Measurements from ENCODE around the gene CFAP206. TPM values are rescaled to one million over a fixed set of nuclear protein-coding genes. Genes with fewer than 3 reads are reported as not detected.

Gene CFAP206
- total and polyA plus RNA-seq, 2 experiments from 2014 or later, result not detected

DNA sequence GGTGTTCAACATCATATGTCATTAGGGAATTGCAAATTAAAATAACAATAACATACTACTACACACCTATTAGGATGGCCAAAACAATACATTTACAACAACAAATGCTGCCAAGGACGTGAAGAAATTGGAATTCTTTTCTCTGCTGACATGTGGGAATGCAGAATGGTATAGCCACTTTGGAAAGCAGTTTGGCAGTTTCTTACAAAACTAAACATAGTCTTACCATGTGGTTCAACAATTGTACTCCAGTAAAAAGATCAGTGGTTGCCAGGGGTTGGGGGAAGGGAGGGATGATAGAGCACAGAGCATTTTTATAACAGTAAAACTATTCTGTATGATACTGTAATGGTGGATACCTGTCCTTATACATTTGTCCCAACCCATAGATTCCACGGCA, 12.3 kb upstream of the CFAP206 start:
- Histone ChIP-seq H3K79me2 (ENCODE audit: insufficient read depth) (no peaks in the 10 kb centered on the region), H3K36me3 (ENCODE audit: low read depth) (no peaks in the 10 kb centered on the region), H3K9me3 (ENCODE audit: low read depth) (no peaks in the 10 kb centered on the region), H3F3A (ENCODE audit: insufficient read depth) (no peaks in the 10 kb centered on the region), H3K9ac (no peak overlapping the region), H3K27ac (no peak overlapping the region), H2AFZ (no peak overlapping the region), H3K4me2 (ENCODE audit: unreplicated experiment) (no peak overlapping the region), H3K4me3 (no peak overlapping the region), H3K9me2 (ENCODE audit: insufficient read depth) (no peaks in the 10 kb centered on the region), H3K4me1 (ENCODE audit: insufficient read depth) (no peaks in the 10 kb centered on the region), H3K27me3 (replicated peaks; ENCODE audit: insufficient read depth) (no peaks in the 10 kb centered on the region), H4K20me1 (ENCODE audit: insufficient read depth) (no peaks in the 10 kb centered on the region)
- TF ChIP-seq EZH2 (IDR thresholded peaks at IDR 0.05; ENCODE audit: insufficient read depth, poor library complexity, severe bottlenecking), result no peak
- TF ChIP-seq EZH2phosphoT487 (IDR thresholded peaks at IDR 0.05; ENCODE audit: insufficient read depth, low read depth), result no peak
- no peak for DNase-seq
- in situ Hi-C loops (cut with MboI), result no loop called here
- WGBS, 2 experiments (ENCODE audit: low coverage in 1 of 2, low lambda C conversion rate in 2 of 2, missing lambda C conversion rate in 2 of 2), result 73 to 78% methylated on average over 2 of the region's 2 CpGs

DNA sequence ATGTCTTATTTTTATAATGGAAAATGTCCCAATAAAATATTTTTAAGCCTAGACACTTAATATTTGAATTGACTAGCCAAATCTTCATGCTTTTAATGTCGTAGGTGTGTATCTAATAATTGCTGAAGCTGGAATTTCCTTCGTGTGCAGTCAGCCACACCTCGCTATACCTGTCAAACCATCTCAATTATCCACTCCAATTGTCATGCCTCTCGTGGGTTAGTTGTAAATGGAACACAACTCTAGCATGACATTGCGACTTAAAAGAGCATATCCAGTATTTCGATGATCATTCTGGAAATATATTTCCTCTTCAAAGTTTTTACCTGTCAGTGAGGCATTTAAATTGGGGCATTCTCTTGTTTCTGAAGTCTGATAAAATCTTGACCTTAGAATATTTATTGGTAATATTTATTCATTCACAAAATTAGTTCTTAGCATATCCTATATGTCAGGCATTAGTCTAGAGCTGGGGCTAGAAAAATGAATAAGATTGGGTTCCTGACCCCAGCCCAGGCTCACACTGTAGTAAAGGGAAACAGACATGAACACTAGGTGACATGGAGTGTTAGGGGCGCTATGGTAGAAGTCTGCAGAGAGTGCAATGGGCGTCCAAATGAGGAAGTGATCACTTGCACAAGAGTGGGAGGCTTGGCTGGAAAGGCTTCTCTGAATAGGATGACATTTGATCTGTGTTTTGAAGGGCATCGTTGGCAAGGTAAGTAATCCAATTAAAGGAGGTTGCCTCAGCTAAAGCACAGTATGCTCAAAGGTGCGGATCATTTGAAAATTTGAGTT, 11.0 kb upstream of the CFAP206 start:
- H3K4me1 ChIP-seq (ENCODE audit: insufficient read depth), result no peaks in the 10 kb centered on the region
- H3K9me2 ChIP-seq (ENCODE audit: insufficient read depth), result no peaks in the 10 kb centered on the region
- H3K27ac ChIP-seq, result no peak overlapping the region
- no peaks in the 10 kb centered on the region for H3K36me3 ChIP-seq (ENCODE audit: low read depth)
- no peaks in the 10 kb centered on the region for H3K9me3 ChIP-seq (ENCODE audit: low read depth)
- no peak overlapping the region for H3K4me3 ChIP-seq
- H3K4me2 ChIP-seq (ENCODE audit: unreplicated experiment), result no peak overlapping the region
- H3F3A ChIP-seq (ENCODE audit: insufficient read depth), result no peaks in the 10 kb centered on the region
- no peaks in the 10 kb centered on the region for H4K20me1 ChIP-seq (ENCODE audit: insufficient read depth)
- H3K9ac ChIP-seq, result no peak overlapping the region
- H2AFZ ChIP-seq, result no peak overlapping the region
- no peak for DNase-seq
- 77 to 78% methylated on average over 10 of the region's 10 CpGs for WGBS, 2 experiments (ENCODE audit: low coverage in 1 of 2, low lambda C conversion rate in 2 of 2, missing lambda C conversion rate in 2 of 2)
- in situ Hi-C loops (cut with MboI), result no loop called here
- no peaks in the 10 kb centered on the region for H3K27me3 ChIP-seq (replicated peaks; ENCODE audit: insufficient read depth)
- no peaks in the 10 kb centered on the region for H3K79me2 ChIP-seq (ENCODE audit: insufficient read depth)
- TF ChIP-seq EZH2phosphoT487 (IDR thresholded peaks at IDR 0.05; ENCODE audit: insufficient read depth, low read depth) (no peak), EZH2 (IDR thresholded peaks at IDR 0.05; ENCODE audit: insufficient read depth, poor library complexity, severe bottlenecking) (no peak)

DNA sequence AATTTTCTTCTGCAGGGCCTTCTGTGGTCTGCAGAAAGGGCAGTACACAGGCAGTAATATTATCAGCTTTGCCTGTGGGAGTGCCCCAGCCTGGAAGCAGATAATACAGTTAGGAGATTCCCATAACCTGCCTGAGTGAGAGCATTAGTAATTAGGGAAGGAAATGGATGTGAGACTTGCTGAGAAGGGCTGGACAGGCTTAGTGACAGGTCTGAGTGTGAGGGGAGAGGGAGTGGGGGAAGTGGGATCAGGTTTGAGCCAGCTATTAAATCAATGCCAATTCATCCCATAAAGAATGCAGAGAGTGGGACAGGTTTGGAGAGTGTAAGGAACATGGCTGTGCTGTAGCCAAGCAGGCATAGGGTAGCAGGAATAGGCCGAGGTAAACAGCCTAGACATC, 10.1 kb upstream of the CFAP206 start:
- Histone ChIP-seq H3K36me3 (ENCODE audit: low read depth) (no peaks in the 10 kb centered on the region), H3K4me3 (no peak overlapping the region), H4K20me1 (ENCODE audit: insufficient read depth) (no peaks in the 10 kb centered on the region), H3K9me3 (ENCODE audit: low read depth) (no peaks in the 10 kb centered on the region), H3K27ac (no peak overlapping the region), H3K9ac (no peak overlapping the region), H3F3A (ENCODE audit: insufficient read depth) (no peaks in the 10 kb centered on the region), H3K27me3 (replicated peaks; ENCODE audit: insufficient read depth) (no peaks in the 10 kb centered on the region), H3K4me1 (ENCODE audit: insufficient read depth) (no peaks in the 10 kb centered on the region), H2AFZ (no peak overlapping the region), H3K79me2 (ENCODE audit: insufficient read depth) (no peaks in the 10 kb centered on the region), H3K9me2 (ENCODE audit: insufficient read depth) (no peaks in the 10 kb centered on the region), H3K4me2 (ENCODE audit: unreplicated experiment) (no peak overlapping the region)
- DNase-seq, result no peak
- WGBS, 2 experiments (ENCODE audit: low coverage in 1 of 2, low lambda C conversion rate in 2 of 2, missing lambda C conversion rate in 2 of 2), result 64 to 81% methylated on average over 1 of the region's 1 CpG
- in situ Hi-C loops (cut with MboI), result no loop called here
- no peak for TF ChIP-seq EZH2phosphoT487 (IDR thresholded peaks at IDR 0.05; ENCODE audit: insufficient read depth, low read depth)
- TF ChIP-seq EZH2 (IDR thresholded peaks at IDR 0.05; ENCODE audit: insufficient read depth, poor library complexity, severe bottlenecking), result no peak

DNA sequence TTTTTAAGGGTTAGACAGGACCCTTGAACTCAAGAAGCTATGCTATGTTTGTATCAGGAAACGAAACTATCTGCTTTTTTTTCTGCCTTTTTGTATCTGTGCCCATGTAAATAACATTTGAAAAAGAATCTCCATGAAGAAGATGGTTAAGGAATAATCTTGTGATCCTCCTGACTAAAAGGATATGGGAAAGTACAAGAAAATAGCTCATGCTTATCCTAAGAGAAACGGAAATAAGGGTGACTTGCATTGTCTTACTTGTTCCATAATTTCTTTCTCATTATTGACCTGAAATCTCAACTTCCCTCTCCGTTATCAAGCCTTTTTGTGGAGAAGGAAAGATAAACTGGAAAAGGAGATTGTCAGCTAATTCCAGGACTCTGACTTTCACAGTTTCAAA, 5.9 kb upstream of the CFAP206 start:
- Histone ChIP-seq H3K27me3 (replicated peaks; ENCODE audit: insufficient read depth) (no peaks in the 10 kb centered on the region), H3F3A (ENCODE audit: insufficient read depth) (no peaks in the 10 kb centered on the region), H2AFZ (no peak overlapping the region), H3K9me2 (ENCODE audit: insufficient read depth) (no peaks in the 10 kb centered on the region), H3K27ac (no peak overlapping the region), H3K4me1 (ENCODE audit: insufficient read depth) (no peaks in the 10 kb centered on the region), H4K20me1 (ENCODE audit: insufficient read depth) (no peaks in the 10 kb centered on the region), H3K79me2 (ENCODE audit: insufficient read depth) (no peaks in the 10 kb centered on the region), H3K4me2 (ENCODE audit: unreplicated experiment) (no peak overlapping the region), H3K36me3 (ENCODE audit: low read depth) (no peaks in the 10 kb centered on the region), H3K9me3 (ENCODE audit: low read depth) (no peaks in the 10 kb centered on the region), H3K9ac (no peak overlapping the region), H3K4me3 (no peak overlapping the region)
- DNase-seq, result no peak
- in situ Hi-C loops (cut with MboI), result no loop called here
- WGBS, 2 experiments (ENCODE audit: low coverage in 1 of 2, low lambda C conversion rate in 2 of 2, missing lambda C conversion rate in 2 of 2), result 87 to 88% methylated on average over 3 of the region's 3 CpGs
- TF ChIP-seq EZH2 (IDR thresholded peaks at IDR 0.05; ENCODE audit: insufficient read depth, poor library complexity, severe bottlenecking), result no peak
- TF ChIP-seq EZH2phosphoT487 (IDR thresholded peaks at IDR 0.05; ENCODE audit: insufficient read depth, low read depth), result no peak

Data from GM23248 (cell line).